Measurements from ENCODE around the gene GYG1. TPM values are rescaled to one million over a fixed set of nuclear protein-coding genes. Genes with fewer than 3 reads are reported as not detected.

The GYG1 gene
- total RNA-seq, 4 donors from 2014 or later: 19.5 to 67.5 (median 26.0) TPM

DNA sequence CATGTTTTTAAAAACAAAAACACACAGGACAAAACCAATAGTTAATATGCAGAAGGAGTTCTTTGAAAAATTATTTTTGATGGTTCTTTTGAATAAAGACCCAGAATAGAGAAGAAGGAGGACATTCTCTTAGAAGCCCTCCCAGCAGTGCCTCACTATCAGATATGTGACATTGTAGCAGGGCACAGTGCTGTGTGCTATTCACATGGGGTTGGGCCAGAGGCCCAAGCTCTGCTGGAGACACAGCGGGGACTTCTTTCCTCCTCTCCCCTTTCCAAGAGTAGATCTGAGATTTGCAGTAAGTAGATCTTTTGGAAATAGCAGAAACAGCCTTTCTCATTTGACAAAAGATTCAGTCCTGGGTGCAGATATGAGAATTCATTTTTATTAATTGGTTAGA lies 6.3 kb downstream of the GYG1 start:
- no peak overlapping the region for H3K27ac ChIP-seq
- peaks cover 0 to 57% (median 0%) of the 10 kb centered on the region in 3 donors for H3K36me3 ChIP-seq
- no peak overlapping the region for H3K4me3 ChIP-seq
- H3K9me3 ChIP-seq: no peaks in the 10 kb centered on the region
- WGBS, 2 donors: 77 to 93% methylated on average over 1 of the region's 1 CpG
- TF ChIP-seq, protein P1, sequence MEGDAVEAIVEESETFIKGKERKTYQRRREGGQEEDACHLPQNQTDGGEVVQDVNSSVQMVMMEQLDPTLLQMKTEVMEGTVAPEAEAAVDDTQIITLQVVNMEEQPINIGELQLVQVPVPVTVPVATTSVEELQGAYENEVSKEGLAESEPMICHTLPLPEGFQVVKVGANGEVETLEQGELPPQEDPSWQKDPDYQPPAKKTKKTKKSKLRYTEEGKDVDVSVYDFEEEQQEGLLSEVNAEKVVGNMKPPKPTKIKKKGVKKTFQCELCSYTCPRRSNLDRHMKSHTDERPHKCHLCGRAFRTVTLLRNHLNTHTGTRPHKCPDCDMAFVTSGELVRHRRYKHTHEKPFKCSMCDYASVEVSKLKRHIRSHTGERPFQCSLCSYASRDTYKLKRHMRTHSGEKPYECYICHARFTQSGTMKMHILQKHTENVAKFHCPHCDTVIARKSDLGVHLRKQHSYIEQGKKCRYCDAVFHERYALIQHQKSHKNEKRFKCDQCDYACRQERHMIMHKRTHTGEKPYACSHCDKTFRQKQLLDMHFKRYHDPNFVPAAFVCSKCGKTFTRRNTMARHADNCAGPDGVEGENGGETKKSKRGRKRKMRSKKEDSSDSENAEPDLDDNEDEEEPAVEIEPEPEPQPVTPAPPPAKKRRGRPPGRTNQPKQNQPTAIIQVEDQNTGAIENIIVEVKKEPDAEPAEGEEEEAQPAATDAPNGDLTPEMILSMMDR (IDR thresholded peaks at IDR 0.05): no peak
- TF ChIP-seq EP300 (IDR thresholded peaks at IDR 0.05) (no peak), POLR2A (IDR thresholded peaks at IDR 0.05) (no peak)
- peaks cover 0 to 18% (median 6%) of the 10 kb centered on the region in 4 donors for H3K4me1 ChIP-seq
- H3K27me3 ChIP-seq: no peaks in the 10 kb centered on the region
- no peak for DNase-seq (ENCODE audit: low spot score in 2 of 2)

DNA sequence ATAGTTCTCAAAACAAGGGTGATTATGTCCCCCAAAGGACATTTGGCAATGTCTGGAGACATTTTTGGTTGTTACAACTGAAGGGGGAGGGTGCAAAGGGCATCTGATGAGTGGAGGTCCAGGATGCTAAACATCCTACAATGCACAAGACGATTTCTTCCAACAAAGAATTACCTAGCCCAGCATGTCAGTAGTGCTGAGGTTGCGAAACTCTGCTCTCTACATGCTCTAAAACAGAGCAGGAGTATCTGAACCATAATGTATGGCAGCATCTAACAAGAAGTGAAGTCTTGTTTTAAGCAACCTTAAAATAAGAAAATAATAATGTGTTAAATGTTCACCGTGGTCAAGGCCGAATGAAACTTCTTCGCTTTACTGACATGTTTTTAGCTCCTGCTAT lies 7.0 kb downstream of the GYG1 start:
- Histone ChIP-seq H3K4me1 (peaks cover 0 to 12% (median 0%) of the 10 kb centered on the region in 4 donors), H3K27ac (no peak overlapping the region), H3K27me3 (no peaks in the 10 kb centered on the region), H3K4me3 (no peak overlapping the region), H3K36me3 (peaks cover 0 to 60% (median 0%) of the 10 kb centered on the region in 3 donors), H3K9me3 (no peaks in the 10 kb centered on the region)
- 84 to 87% methylated on average over 5 of the region's 5 CpGs for WGBS, 2 donors
- no peak for DNase-seq (ENCODE audit: low spot score in 2 of 2)
- TF ChIP-seq EP300 (IDR thresholded peaks at IDR 0.05) (no peak), POLR2A (IDR thresholded peaks at IDR 0.05) (no peak)
- TF ChIP-seq, protein P1 (IDR thresholded peaks at IDR 0.05): no peak

DNA sequence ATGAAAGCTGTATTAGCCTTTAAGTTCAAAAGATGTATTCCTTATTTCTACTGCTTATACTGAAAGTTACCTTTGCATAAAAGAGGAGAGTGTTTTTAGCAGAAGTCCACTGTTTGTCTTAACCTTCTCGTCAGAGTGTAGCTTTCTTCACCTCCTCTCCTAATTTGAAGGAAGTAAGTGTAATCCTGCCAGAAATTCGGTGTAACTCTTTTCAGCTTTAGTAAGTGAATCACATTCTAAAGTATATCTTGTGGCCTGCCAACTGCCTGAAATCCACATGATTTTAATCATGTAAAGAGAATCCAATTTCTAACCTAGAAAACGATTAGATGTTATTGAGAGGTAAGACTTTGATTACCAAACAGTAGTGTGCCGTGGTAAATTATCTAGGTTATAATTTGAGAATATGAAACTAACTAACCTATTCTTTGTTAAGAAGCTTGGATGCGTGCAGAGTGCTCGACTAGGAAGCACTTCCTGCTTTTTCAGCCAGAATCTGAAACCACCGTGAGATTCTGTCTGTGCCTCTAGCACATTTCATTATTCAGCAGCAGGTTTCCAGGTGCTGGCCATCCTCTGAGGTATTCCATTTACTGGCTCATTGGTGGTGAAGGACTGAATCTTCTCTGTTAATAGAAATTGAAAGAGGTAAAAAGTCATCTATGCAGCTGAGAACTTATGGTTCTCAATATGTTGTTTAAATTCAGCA lies 7.5 kb downstream of the GYG1 start:
- TF ChIP-seq POLR2A (IDR thresholded peaks at IDR 0.05) (no peak), EP300 (IDR thresholded peaks at IDR 0.05) (no peak)
- TF ChIP-seq, protein P1 (IDR thresholded peaks at IDR 0.05): no peak
- no peak overlapping the region for H3K4me3 ChIP-seq
- H3K4me1 ChIP-seq: peaks cover 0 to 9% (median 0%) of the 10 kb centered on the region in 4 donors
- no peak for DNase-seq (ENCODE audit: low spot score in 2 of 2)
- H3K27ac ChIP-seq: peak overlapping the region in 1 of 4 donors; percentile 16
- no peaks in the 10 kb centered on the region for H3K9me3 ChIP-seq
- WGBS, 2 donors: 62 to 69% methylated on average over 7 of the region's 7 CpGs
- no peaks in the 10 kb centered on the region for H3K27me3 ChIP-seq
- H3K36me3 ChIP-seq: peaks cover 0 to 63% (median 0%) of the 10 kb centered on the region in 3 donors

GRCh38 chr3:148999806-149000205 lies 8.5 kb downstream of the GYG1 start:
- no peak for DNase-seq (ENCODE audit: low spot score in 2 of 2)
- TF ChIP-seq POLR2A (IDR thresholded peaks at IDR 0.05): no peak
- Histone ChIP-seq H3K27ac (no peak overlapping the region), H3K36me3 (peaks cover 0 to 54% (median 0%) of the 10 kb centered on the region in 3 donors), H3K4me3 (no peak overlapping the region), H3K9me3 (no peaks in the 10 kb centered on the region), H3K27me3 (no peaks in the 10 kb centered on the region), H3K4me1 (peaks cover 0 to 11% (median 0%) of the 10 kb centered on the region in 4 donors)
- WGBS, 2 donors: 84 to 86% methylated on average over 3 of the region's 3 CpGs

DNA sequence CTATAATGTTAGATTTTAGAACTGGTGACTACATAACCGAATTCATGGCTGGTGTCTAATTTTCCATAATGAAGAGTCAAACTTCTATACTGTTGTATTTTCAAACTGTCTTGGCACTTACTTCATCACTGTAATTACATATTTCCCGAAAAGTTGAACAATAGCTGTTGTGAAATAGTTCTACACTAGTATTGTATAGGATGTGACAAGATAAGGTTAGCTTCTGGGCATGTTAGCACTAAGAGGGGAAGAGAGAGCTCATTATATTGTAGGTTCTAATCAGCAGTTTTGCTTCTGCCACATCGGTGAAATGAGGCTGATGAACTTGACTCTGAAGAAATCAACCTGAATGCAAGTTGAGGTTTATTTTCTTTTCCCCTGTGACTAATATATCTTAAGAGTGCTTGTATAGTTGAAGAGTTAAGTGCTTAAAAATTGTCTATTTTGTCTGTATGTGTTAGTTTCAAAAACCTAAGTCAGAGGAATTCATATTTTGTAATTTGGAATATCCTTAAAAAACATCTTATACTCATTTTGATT lies 8.9 kb downstream of the GYG1 start:
- H3K4me1 ChIP-seq: peaks cover 0 to 16% (median 0%) of the 10 kb centered on the region in 4 donors
- H3K27me3 ChIP-seq: no peaks in the 10 kb centered on the region
- H3K36me3 ChIP-seq: peaks cover 0 to 49% (median 0%) of the 10 kb centered on the region in 3 donors
- H3K9me3 ChIP-seq: no peaks in the 10 kb centered on the region
- DNase-seq (ENCODE audit: low spot score in 2 of 2): no peak
- no peak overlapping the region for H3K4me3 ChIP-seq
- WGBS, 2 donors: 75 to 78% methylated on average over 3 of the region's 3 CpGs
- TF ChIP-seq, protein P1 (IDR thresholded peaks at IDR 0.05): no peak
- no peak for TF ChIP-seq EP300 (IDR thresholded peaks at IDR 0.05)
- H3K27ac ChIP-seq: no peak overlapping the region

Measured in tibial nerve (tissue), 4 donors.